A673 (cell line): ENCODE data around the gene INSR. TPM values are rescaled to one million over a fixed set of nuclear protein-coding genes. Genes with fewer than 3 reads are reported as not detected.

Experiments used
- Bru-seq: library from RNA; stranded (reverse); fragments of 400-500 nt; gene quantifications from one replicate; lab custom pipeline; 2021; lab: Mats Ljungman, UMichigan
- BruChase-seq, 2 experiments: library from RNA; stranded (reverse); fragments of 400-500 nt; gene quantifications; one replicate each; lab custom pipeline; 2021; lab: Mats Ljungman, UMichigan
- BruUV-seq: library from RNA; stranded (reverse); fragments of 400-500 nt; replicated peaks from 2 replicates; lab custom pipeline; 2021; lab: Mats Ljungman, UMichigan
- CTCF ChIA-PET: fragments of 300-600 bp; sonication (Branson Sonifier 250); formaldehyde crosslinking; loops from one replicate; lab custom pipeline; 2022; ENCODE audit warnings: antibody characterized with exemption; lab: Charles Lee
- POLR2A ChIA-PET: fragments of 300-600 bp; sonication (Branson Sonifier 250); formaldehyde crosslinking; loops from one replicate; lab custom pipeline; 2022; ENCODE audit warnings: antibody characterized with exemption; ENCODE audit not compliant: low non-redundant PET; lab: Charles Lee
- DNase-seq: peaks from one replicate; pipeline ENCODE4 v3.0.0-alpha.2; 2015; ENCODE audit warnings: low spot score
- H3K27ac ChIP-seq: fragments of 200-600 bp; sonication (generic); 2 replicates; pipeline ENCODE4 v1.5.1; 2016; ENCODE audit warnings: mixed run types, low read depth, mild to moderate bottlenecking, mixed read lengths, antibody characterized with exemption, low read length; ENCODE audit not compliant: poor library complexity, severe bottlenecking
- H3K27me3 ChIP-seq: fragments of 200-600 bp; sonication (generic); replicated peaks from 2 replicates; pipeline ENCODE4 v1.6.1; 2017; ENCODE audit warnings: mixed run types, low read depth, mild to moderate bottlenecking, mixed read lengths, antibody characterized with exemption, low read length; ENCODE audit not compliant: insufficient read depth, poor library complexity
- H3K36me3 ChIP-seq: fragments of 200-600 bp; sonication (generic); 2 replicates; pipeline ENCODE4 v1.6.1; 2016; ENCODE audit warnings: mixed run types, mild to moderate bottlenecking, mixed read lengths, antibody characterized with exemption, low read length; ENCODE audit not compliant: insufficient read depth, poor library complexity, severe bottlenecking
- H3K4me1 ChIP-seq: fragments of 200-600 bp; sonication (generic); 2 replicates; pipeline ENCODE4 v1.6.1; 2017; ENCODE audit warnings: mixed run types, mild to moderate bottlenecking, mixed read lengths, antibody characterized with exemption, low read length; ENCODE audit not compliant: insufficient read depth, poor library complexity, severe bottlenecking
- H3K4me3 ChIP-seq: fragments of 200-600 bp; sonication (generic); 2 replicates; pipeline ENCODE4 v1.5.1; 2016; ENCODE audit warnings: low read depth, mixed run types, mild to moderate bottlenecking, mixed read lengths, low read length; ENCODE audit not compliant: poor library complexity, severe bottlenecking
- H3K9me3 ChIP-seq: fragments of 200-600 bp; sonication (generic); 2 replicates; pipeline ENCODE4 v1.6.1; 2016; ENCODE audit warnings: mixed run types, low read depth, mild to moderate bottlenecking, mixed read lengths, antibody characterized with exemption, low read length; ENCODE audit not compliant: poor library complexity, severe bottlenecking
- EZH2 ChIP-seq: fragments of 200-600 bp; sonication (generic); IDR thresholded peaks from 2 replicates; pipeline ENCODE4 v1.6.1; 2017; ENCODE audit warnings: borderline replicate concordance, low read depth, mild to moderate bottlenecking, mixed read lengths, antibody characterized with exemption, low read length; ENCODE audit not compliant: poor library complexity, severe bottlenecking
- intact Hi-C: fragments of 100-400 bp; cut with micrococcal nuclease; formaldehyde crosslinking; loops from one replicate; pipeline ENCODE4 v1.10.0; 2022; ENCODE audit not compliant: unreplicated experiment
- long read RNA-seq: library from polyadenylated mRNA; stranded (forward); transcript quantifications from one replicate; pipeline ENCODE4 v2.0.0, GENCODE V29; 2022
- total RNA-seq: library from RNA; stranded (reverse); gene quantifications from 2 replicates; pipeline ENCODE4 v1.2.3, GENCODE V29; 2021
- TF ChIP-seq, protein P1 (sequence below): fragments of 300-800, 200-600 bp; sonication (generic); conservative IDR thresholded peaks from 2 replicates; pipeline ENCODE4 v1.5.1; 2017; ENCODE audit warnings: low read depth, mild to moderate bottlenecking, antibody characterized with exemption, low read length, moderate library complexity, mixed read lengths

Gene INSR
- total RNA-seq (12.9 and 15.5 TPM in 2 replicates), Bru-seq, nascent RNA (percentile 50 among the genes with signal in this experiment), BruChase-seq, experiment 1, labeled RNA remaining after a 2-hour chase (percentile 52 among the genes with signal in this experiment), BruChase-seq, experiment 2, labeled RNA remaining after a 6-hour chase (percentile 59 among the genes with signal in this experiment)
- long read RNA-seq, full-length matches to known transcripts, result 1 of 7 reads
- long read RNA-seq, partial matches to known transcripts, result 3 of 7 reads
- long read RNA-seq, other reads (novel, unspliced or antisense), result 3 of 7 reads

GRCh38 chr19:7293762-7294557 is at the start of gene INSR:
TSS of gene INSR (minus strand) at chr19:7294414. CDS start at chr19:7293891, 523 bp downstream.
- Histone ChIP-seq H3K4me3 (peak within 1 kb of the TSS; percentile 97), H3K9me3 (no peaks in the 10 kb centered on the region), H3K36me3 (no peaks in the 10 kb centered on the region), H3K4me1 (no peaks in the 10 kb centered on the region), H3K27me3 (peaks cover 20% of the 10 kb centered on the region), H3K27ac (peak within 1 kb of the TSS; percentile 87)
- CTCF ChIA-PET, result interaction anchor here (0.7 to 1.1 kb wide), 2 partner anchors 47 to 191 kb away, joined by 3 to 5 read pairs; no protein-coding TSS in a partner anchor
- peak; percentile 93 for DNase-seq
- POLR2A ChIA-PET, result interaction anchor here (0.6 kb wide), 2 partner anchors 195 to 207 kb away, joined by 4 to 11 read pairs; no protein-coding TSS in a partner anchor
- no TSS peak for BruUV-seq
- intact Hi-C loops, result loop anchor here (1.0 kb wide), 1 partner anchor 96 kb away; no protein-coding TSS in a partner anchor
- no peak for TF ChIP-seq EZH2
- TF ChIP-seq, protein P1, sequence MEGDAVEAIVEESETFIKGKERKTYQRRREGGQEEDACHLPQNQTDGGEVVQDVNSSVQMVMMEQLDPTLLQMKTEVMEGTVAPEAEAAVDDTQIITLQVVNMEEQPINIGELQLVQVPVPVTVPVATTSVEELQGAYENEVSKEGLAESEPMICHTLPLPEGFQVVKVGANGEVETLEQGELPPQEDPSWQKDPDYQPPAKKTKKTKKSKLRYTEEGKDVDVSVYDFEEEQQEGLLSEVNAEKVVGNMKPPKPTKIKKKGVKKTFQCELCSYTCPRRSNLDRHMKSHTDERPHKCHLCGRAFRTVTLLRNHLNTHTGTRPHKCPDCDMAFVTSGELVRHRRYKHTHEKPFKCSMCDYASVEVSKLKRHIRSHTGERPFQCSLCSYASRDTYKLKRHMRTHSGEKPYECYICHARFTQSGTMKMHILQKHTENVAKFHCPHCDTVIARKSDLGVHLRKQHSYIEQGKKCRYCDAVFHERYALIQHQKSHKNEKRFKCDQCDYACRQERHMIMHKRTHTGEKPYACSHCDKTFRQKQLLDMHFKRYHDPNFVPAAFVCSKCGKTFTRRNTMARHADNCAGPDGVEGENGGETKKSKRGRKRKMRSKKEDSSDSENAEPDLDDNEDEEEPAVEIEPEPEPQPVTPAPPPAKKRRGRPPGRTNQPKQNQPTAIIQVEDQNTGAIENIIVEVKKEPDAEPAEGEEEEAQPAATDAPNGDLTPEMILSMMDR, result no peak

DNA sequence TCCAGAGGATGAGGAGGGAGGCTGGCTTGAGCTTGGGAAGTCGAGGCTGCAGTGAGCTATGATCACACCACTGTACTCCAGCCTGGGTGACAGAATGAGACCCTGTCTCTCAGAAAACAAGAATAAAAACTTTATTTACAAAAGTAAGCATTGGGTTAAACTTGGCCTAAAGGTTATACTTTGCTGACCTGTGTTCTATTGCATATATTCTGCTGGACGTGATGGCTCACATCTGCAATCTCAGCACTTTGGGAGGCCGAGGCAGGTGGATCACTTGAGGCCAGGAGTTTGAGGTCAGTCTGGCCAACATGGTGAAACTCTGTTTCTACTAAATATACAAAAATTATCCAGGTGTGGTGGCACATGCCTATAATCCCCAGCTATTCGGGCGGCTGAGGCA is 47.9 kb upstream of the INSR start:
- Histone ChIP-seq H3K9me3 (no peaks in the 10 kb centered on the region), H3K27me3 (peaks cover 7% of the 10 kb centered on the region), H3K4me1 (no peaks in the 10 kb centered on the region), H3K36me3 (no peaks in the 10 kb centered on the region), H3K27ac (no peak overlapping the region), H3K4me3 (no peak overlapping the region)
- intact Hi-C loops, result no loop called here
- ChIA-PET POLR2A (interaction anchor here (0.7 kb wide), 1 partner anchor 395 kb away, joined by 3 read pairs; no protein-coding TSS in a partner anchor), CTCF (no interaction called here)
- BruUV-seq, result no TSS peak
- TF ChIP-seq, protein P1, result no peak
- no peak for TF ChIP-seq EZH2
- DNase-seq, result no peak
